ENCODE measurements around the gene UNC119B. TPM values are rescaled to one million over a fixed set of nuclear protein-coding genes. Genes with fewer than 3 reads are reported as not detected.

The UNC119B gene
- total RNA-seq, 4 donors from 2014 or later, result 19.6 to 38.1 (median 21.8) TPM

GRCh38 chr12:120766566-120766965 is 56.3 kb downstream of the UNC119B start:
- ATAC-seq (ENCODE audit: low FRiP score) (no peak), DNase-seq (ENCODE audit: low spot score) (no peak)

GRCh38 chr12:120767071-120768024 is 57.1 kb downstream of the UNC119B start:
- no peak for ATAC-seq (ENCODE audit: low FRiP score)
- TF ChIP-seq CTCF (IDR thresholded peaks at IDR 0.05), result no peak
- DNase-seq (ENCODE audit: low spot score), result no peak

More at GRCh38 chr12:120766566-120766965, 56.3 kb downstream of the UNC119B start:
- no peak for TF ChIP-seq CTCF (IDR thresholded peaks at IDR 0.05)

DNA sequence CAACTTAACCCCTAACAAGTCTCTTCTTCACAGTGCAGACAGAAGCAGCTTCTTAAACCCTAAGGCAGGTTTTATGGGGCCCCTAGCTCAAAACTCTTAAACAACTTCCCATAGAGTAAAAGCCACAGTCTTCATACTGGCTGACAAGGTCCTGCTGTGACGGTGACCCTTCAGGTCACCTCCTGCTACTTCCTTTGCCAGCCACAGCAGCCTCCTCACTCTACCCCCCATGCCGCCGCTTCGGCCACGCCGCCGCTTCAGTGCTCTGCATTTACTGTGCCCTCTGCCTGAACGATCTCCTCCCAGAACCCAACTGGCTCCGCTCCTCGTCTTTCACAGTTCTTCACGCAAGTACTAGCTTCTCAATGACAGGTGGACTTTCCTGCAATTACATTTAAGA is 60.8 kb downstream of the UNC119B start:
- ATAC-seq (ENCODE audit: low FRiP score) (no peak), DNase-seq (ENCODE audit: low spot score) (no peak)
- no peak for TF ChIP-seq CTCF (IDR thresholded peaks at IDR 0.05)

Other genes starting within 250 kb of the UNC119B start
- gene SRSF9, start 240.7 kb upstream of the UNC119B start, total RNA-seq, result 10 to 100 TPM; 62.3 to 88.7 (median 71.4) TPM
- 100 to 1,000 TPM; 142 to 209 (median 175) TPM for gene DYNLL1, start 214.3 kb upstream of the UNC119B start, total RNA-seq
- gene COQ5, start 181.3 kb upstream of the UNC119B start, total RNA-seq, result 10 to 100 TPM; 14.4 to 31.2 (median 25.4) TPM
- 100 to 1,000 TPM; 124 to 217 (median 167) TPM for gene RNF10, start 176.1 kb upstream of the UNC119B start, total RNA-seq
- 10 to 100 TPM; 20.9 to 44.6 (median 34.3) TPM for gene POP5, start 129.1 kb upstream of the UNC119B start, total RNA-seq
- 10 to 100 TPM in 2 of 4 donors, 1 to 10 TPM in 2; 2.1 to 14.7 (median 6.6) TPM for gene CABP1, start 69.8 kb upstream of the UNC119B start, total RNA-seq
- 100 to 1,000 TPM in 1 of 4 donors, 10 to 100 TPM in 3; 84.8 to 121 (median 91.7) TPM for gene MLEC, start 23.3 kb upstream of the UNC119B start, total RNA-seq
- 100 to 1,000 TPM in 2 of 4 donors, 10 to 100 TPM in 2; 57.4 to 147 (median 97.9) TPM for gene ACADS, start 15.4 kb downstream of the UNC119B start, total RNA-seq
- 10 to 100 TPM; 16.8 to 28.7 (median 22.7) TPM for gene SPPL3, start 193.9 kb downstream of the UNC119B start, total RNA-seq